IMR-90 (cell line): ENCODE results near the gene SARM1. TPM values are rescaled to one million over a fixed set of nuclear protein-coding genes. Genes with fewer than 3 reads are reported as not detected.
"Not testable (repeated sequence)": the region's sequence is repeated elsewhere in the genome, so short reads cannot be mapped to it uniquely, and the experiment has no call there.

Source experiments
- ATAC-seq: fragments of 200-7000 bp; cut with Tn5 transposase; 2 replicates; pipeline ENCODE4 v1.9.1; 2020; ENCODE audit warnings: low read depth, mild to moderate bottlenecking, moderate library complexity
- BruUV-seq: library from RNA; stranded (reverse); fragments of 400-500 nt; replicated peaks from 2 replicates; lab custom pipeline; 2021; lab: Mats Ljungman, UMichigan
- CTCF ChIA-PET: fragments of 300-600 bp; formaldehyde crosslinking; extraction: SDS; loops from one replicate; lab custom pipeline; 2021; ENCODE audit warnings: antibody characterized with exemption; lab: Yijun Ruan, JAX
- POLR2A ChIA-PET: fragments of 300-600 bp; sonication (Branson Sonifier 250); formaldehyde crosslinking; loops from one replicate; lab custom pipeline; 2022; ENCODE audit warnings: antibody characterized with exemption; ENCODE audit not compliant: unreplicated experiment; lab: Charles Lee
- DNase-seq: peaks from one replicate; pipeline ENCODE4 v3.0.0; 2013
- H2AFZ ChIP-seq: replicated peaks from 2 replicates; pipeline ENCODE3; 2013; ENCODE audit warnings: low read length, mild to moderate bottlenecking; ENCODE audit not compliant: poor library complexity
- H2AK5ac ChIP-seq: 2 replicates; pipeline ENCODE4 v1.6.1; 2013; ENCODE audit warnings: low read depth, low read length, inconsistent platforms
- H2AK9ac ChIP-seq: replicated peaks from 2 replicates; pipeline ENCODE3; 2013; ENCODE audit warnings: mild to moderate bottlenecking, low read depth, low read length, moderate library complexity; ENCODE audit not compliant: poor library complexity
- H2BK120ac ChIP-seq: 2 replicates; pipeline ENCODE4 v1.6.1; 2013; ENCODE audit warnings: low read depth, low read length, inconsistent platforms
- H2BK15ac ChIP-seq: 3 replicates; pipeline ENCODE4 v1.6.1; 2013; ENCODE audit warnings: low read depth, low read length, inconsistent platforms
- H2BK20ac ChIP-seq: 2 replicates; pipeline ENCODE4 v1.6.1; 2013; ENCODE audit warnings: low read depth, mild to moderate bottlenecking, inconsistent platforms, low read length, moderate library complexity
- H2BK5ac ChIP-seq: 2 replicates; pipeline ENCODE4 v1.6.1; 2013; ENCODE audit warnings: mild to moderate bottlenecking, low read depth, low read length, inconsistent platforms; ENCODE audit not compliant: poor library complexity, severe bottlenecking
- H3K14ac ChIP-seq: replicated peaks from 2 replicates; pipeline ENCODE4 v1.6.1; 2013; ENCODE audit warnings: low read depth, low read length, inconsistent platforms
- H3K18ac ChIP-seq: 2 replicates; pipeline ENCODE4 v1.6.1; 2013; ENCODE audit warnings: low read depth, low read length, control low read depth
- H3K23ac ChIP-seq: 2 replicates; pipeline ENCODE4 v1.6.1; 2013; ENCODE audit warnings: low read depth, low read length, inconsistent platforms
- H3K27ac ChIP-seq: 2 replicates; pipeline ENCODE4 v1.5.1; 2013; ENCODE audit warnings: mild to moderate bottlenecking, control low read depth, low read length; ENCODE audit not compliant: insufficient read depth
- H3K27me3 ChIP-seq: 2 replicates; pipeline ENCODE4 v1.6.1; 2013; ENCODE audit warnings: low read length; ENCODE audit not compliant: control insufficient read depth, insufficient read depth
- H3K36me3 ChIP-seq: 2 replicates; pipeline ENCODE4 v1.6.1; 2013; ENCODE audit warnings: low read length, mixed read lengths; ENCODE audit not compliant: control insufficient read depth, insufficient read depth
- H3K4ac ChIP-seq: 2 replicates; pipeline ENCODE4 v1.6.1; 2013; ENCODE audit warnings: low read depth, low read length, inconsistent platforms
- H3K4me1 ChIP-seq: 2 replicates; pipeline ENCODE4 v1.6.1; 2013; ENCODE audit warnings: low read length, mixed read lengths; ENCODE audit not compliant: control insufficient read depth, insufficient read depth
- H3K4me2 ChIP-seq: 2 replicates; pipeline ENCODE4 v1.6.1; 2013; ENCODE audit warnings: low read depth, mild to moderate bottlenecking, control low read depth, low read length, moderate library complexity
- H3K4me3 ChIP-seq: 2 replicates; pipeline ENCODE4 v1.5.1; 2013; ENCODE audit warnings: low read depth, mild to moderate bottlenecking, control low read depth, low read length, moderate library complexity; ENCODE audit not compliant: insufficient read depth
- H3K56ac ChIP-seq: 2 replicates; pipeline ENCODE4 v1.6.1; 2013; ENCODE audit warnings: low read length, inconsistent platforms; ENCODE audit not compliant: insufficient read depth; ENCODE audit errors: extremely low read depth
- H3K79me1 ChIP-seq, 2 experiments: 2 replicates each; pipeline ENCODE4 v1.6.1; 2013; ENCODE audit warnings: low read length in 2 of 2, inconsistent platforms in 1 of 2, low read depth in 1 of 2
- H3K9ac ChIP-seq: 2 replicates; pipeline ENCODE4 v1.6.1; 2013; ENCODE audit warnings: low read depth, low read length, control low read depth
- H3K9me1 ChIP-seq: 2 replicates; pipeline ENCODE4 v1.6.1; 2013; ENCODE audit warnings: low read length, inconsistent platforms; ENCODE audit not compliant: insufficient read depth
- H3K9me3 ChIP-seq: 2 replicates; pipeline ENCODE4 v1.6.1; 2013; ENCODE audit warnings: low read length; ENCODE audit not compliant: control insufficient read depth, insufficient read depth
- H4K20me1 ChIP-seq: 2 replicates; pipeline ENCODE4 v1.6.1; 2013; ENCODE audit warnings: low read length, inconsistent platforms; ENCODE audit not compliant: insufficient read depth
- H4K5ac ChIP-seq: 2 replicates; pipeline ENCODE4 v1.6.1; 2013; ENCODE audit warnings: mild to moderate bottlenecking, low read depth, low read length, control low read depth
- H4K8ac ChIP-seq, 2 experiments: 2 replicates each; pipeline ENCODE4 v1.6.1; 2013; ENCODE audit warnings: low read depth in 2 of 2, low read length in 2 of 2, control low read depth in 1 of 2, inconsistent platforms in 1 of 2
- H4K91ac ChIP-seq: 2 replicates; pipeline ENCODE4 v1.6.1; 2013; ENCODE audit warnings: low read depth, low read length, inconsistent platforms; ENCODE audit not compliant: insufficient read depth
- WGBS, 2 experiments: methylation state at CpG; one replicate each; pipeline versions ENCODE4 v1.1.5 to v1.1.7; 2013; ENCODE audit warnings: missing lambda C conversion rate in 2 of 2; ENCODE audit not compliant: insufficient read length in 1 of 2; ENCODE audit errors: extremely low coverage in 2 of 2; 5-methylcytosine and 5-hydroxymethylcytosine counted together
- dilution Hi-C: fragments of 300-500 bp; cut with HindIII; formaldehyde crosslinking; loops from one replicate; pipeline ENCODE4 v1.14.3; 2018; ENCODE audit warnings: low sequenced_read_pairs; ENCODE audit not compliant: unreplicated experiment
- in situ Hi-C: fragments of 300-500 bp; cut with MboI; formaldehyde crosslinking; loops from 3 replicates; pipeline ENCODE4 v1.14.3; 2019; ENCODE audit warnings: low sequenced_read_pairs, inconsistent platforms, mixed read lengths
- intact Hi-C: fragments of 100-400 bp; cut with micrococcal nuclease; formaldehyde crosslinking; loops from 2 replicates; pipeline ENCODE4 v1.10.0; 2022
- polyA plus RNA-seq, 3 experiments: library from polyadenylated mRNA; depleted of rRNA; stranded (reverse); fragments of >200 nt; gene quantifications; 2 replicates each; pipeline ENCODE4 v1.2.3, GENCODE V29; 2012; ENCODE audit warnings: low replicate concordance in 1 of 3
- total RNA-seq: library from RNA; depleted of rRNA; stranded (reverse); fragments of >200 nt; gene quantifications from 2 replicates; pipeline ENCODE4 v1.2.3, GENCODE V29; 2012

SARM1 gene
- total and polyA plus RNA-seq, 2 of the 4 experiments (the other 2 are of a cell fraction) = 3.4 to 11.4 TPM

DNA sequence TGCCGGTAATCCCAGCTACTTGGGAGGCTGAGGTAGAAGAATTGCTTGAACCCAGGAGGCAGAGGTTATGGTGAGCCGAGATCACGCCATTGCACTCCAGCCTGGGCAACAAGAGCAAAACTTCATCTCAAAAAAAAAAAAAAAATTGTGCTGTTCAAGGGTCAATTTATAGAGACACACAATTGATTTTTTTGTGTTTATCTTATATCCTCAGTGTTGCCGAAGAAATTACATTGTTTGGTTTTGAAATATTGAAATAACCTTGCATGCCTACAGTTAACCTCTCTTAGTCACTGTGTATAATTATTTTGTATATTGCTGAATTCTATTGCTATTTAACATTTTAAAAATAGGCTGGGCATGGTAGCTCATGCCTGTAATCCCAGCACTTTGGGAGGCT lies 56.5 kb downstream of the SARM1 start:
- peak overlapping the region; percentile 45; the same call in 1 of the 2 replicates for H3K27ac ChIP-seq
- in situ Hi-C loops, H3K4me2 ChIP-seq, H3K79me1 ChIP-seq, BruUV-seq, H3K14ac ChIP-seq, H4K5ac ChIP-seq, H3K9ac ChIP-seq, H3K4me1 ChIP-seq, H2BK20ac ChIP-seq, H2BK15ac ChIP-seq, H2BK120ac ChIP-seq, dilution Hi-C loops, H2AK9ac ChIP-seq, H4K20me1 ChIP-seq, H4K8ac ChIP-seq, H3K27me3 ChIP-seq, H3K4ac ChIP-seq, H3K18ac ChIP-seq, intact Hi-C loops, H3K23ac ChIP-seq, POLR2A ChIA-PET, H2AFZ ChIP-seq, H3K56ac ChIP-seq, H3K36me3 ChIP-seq, DNase-seq, H3K9me1 ChIP-seq, H3K4me3 ChIP-seq, H4K91ac ChIP-seq, H3K9me3 ChIP-seq, H2AK5ac ChIP-seq, H2BK5ac ChIP-seq: not testable (repeated sequence)
- no CpG with 5 or more reads among the region's 4 CpGs for WGBS, 2 experiments
- peak; percentile 25; the same call in 1 of the 2 replicates for ATAC-seq
- CTCF ChIA-PET = interaction anchor here (1.3 kb wide), 1 partner anchor 12 kb away, joined by 4 read pairs; no protein-coding TSS in a partner anchor
